ENCODE results near the gene TMOD2. TPM values are rescaled to one million over a fixed set of nuclear protein-coding genes. Genes with fewer than 3 reads are reported as not detected.

TMOD2 gene
- total RNA-seq: 7.8 TPM
- 10 to 100 TPM in 1 of 8 donors, 1 to 10 TPM in 7; 5.3 to 14.0 (median 6.2) TPM for polyA plus RNA-seq (ENCODE audit: insufficient read depth in 1 of 8, insufficient read length in 8 of 8, low replicate concordance in 1 of 8)
- long read RNA-seq, donor 1: 0 reads
- long read RNA-seq, donor 2: 0 reads
- long read RNA-seq, donor 3: 0 reads
- long read RNA-seq, donor 4: 0 reads
- long read RNA-seq, donor 5, full-length matches to known transcripts: 1 of 1 reads
- long read RNA-seq, donor 5, partial matches to known transcripts: 0 of 1 reads
- long read RNA-seq, donor 5, other reads (novel, unspliced or antisense): 0 of 1 reads
- long read RNA-seq, donor 6, full-length matches to known transcripts: 3 of 3 reads
- long read RNA-seq, donor 6, partial matches to known transcripts: 0 of 3 reads
- long read RNA-seq, donor 6, other reads (novel, unspliced or antisense): 0 of 3 reads
- long read RNA-seq, donor 7, full-length matches to known transcripts: 3 of 3 reads
- long read RNA-seq, donor 7, partial matches to known transcripts: 0 of 3 reads
- long read RNA-seq, donor 7, other reads (novel, unspliced or antisense): 0 of 3 reads
- long read RNA-seq, donor 8, full-length matches to known transcripts: 2 of 2 reads
- long read RNA-seq, donor 8, partial matches to known transcripts: 0 of 2 reads
- long read RNA-seq, donor 8, other reads (novel, unspliced or antisense): 0 of 2 reads
- long read RNA-seq, donor 9: 0 reads
- long read RNA-seq, donor 10: 0 reads
- long read RNA-seq, donor 11, full-length matches to known transcripts: 1 of 1 reads
- long read RNA-seq, donor 11, partial matches to known transcripts: 0 of 1 reads
- long read RNA-seq, donor 11, other reads (novel, unspliced or antisense): 0 of 1 reads

- peak; percentile 57 for DNase-seq
- H3K36me3 ChIP-seq (ENCODE audit: control insufficient read depth, insufficient read depth, low read length): no peaks in the 10 kb centered on the region
- peaks cover 12% of the 10 kb centered on the region for H3K4me1 ChIP-seq (ENCODE audit: control insufficient read depth, insufficient read depth, low read length)
- peaks cover 26% of the 10 kb centered on the region for H3K27me3 ChIP-seq (ENCODE audit: control insufficient read depth, insufficient read depth, low read length)
- no peak within 1 kb of the TSS for H3K27ac ChIP-seq (ENCODE audit: low read length)
- WGBS (ENCODE audit: insufficient coverage): 4% methylated on average over 65 of the region's 65 CpGs
- H3K4me3 ChIP-seq (ENCODE audit: low read length): peak within 1 kb of the TSS; percentile 53
- H3K9me3 ChIP-seq (replicated peaks; ENCODE audit: control insufficient read depth, low read depth, low read length): no peaks in the 10 kb centered on the region
Measured at GRCh38 chr15:51750792-51751696, at the start of gene TMOD2. TSS of gene TMOD2 (plus strand) at chr15:51751597. CDS start at chr15:51766442, 14,845 bp downstream.

DNA sequence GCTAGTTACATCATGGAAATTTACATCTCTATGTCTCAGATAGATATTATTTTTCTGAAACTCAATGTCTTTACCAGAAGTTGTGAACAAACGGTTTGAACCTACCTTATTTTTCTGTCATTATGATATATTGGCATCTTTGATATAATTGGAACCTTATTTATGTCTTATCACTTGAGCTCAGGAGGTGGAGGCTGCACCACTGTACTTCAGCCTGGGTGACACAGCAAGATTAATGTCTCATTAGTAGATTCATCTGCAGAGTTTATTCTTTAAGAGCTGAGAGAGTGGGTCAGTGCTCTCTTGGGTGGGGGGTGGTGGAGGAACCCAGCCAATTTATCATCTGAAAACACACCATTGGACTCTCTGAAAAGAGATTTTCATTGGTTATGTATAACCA lies 48.7 kb upstream of the TMOD2 start:
- Histone ChIP-seq H3K27ac (ENCODE audit: low read length) (no peak overlapping the region), H3K4me1 (ENCODE audit: control insufficient read depth, insufficient read depth, low read length) (peaks cover 5% of the 10 kb centered on the region), H3K9me3 (replicated peaks; ENCODE audit: control insufficient read depth, low read depth, low read length) (no peaks in the 10 kb centered on the region), H3K4me3 (ENCODE audit: low read length) (no peak overlapping the region), H3K36me3 (ENCODE audit: control insufficient read depth, insufficient read depth, low read length) (no peaks in the 10 kb centered on the region), H3K27me3 (ENCODE audit: control insufficient read depth, insufficient read depth, low read length) (peaks cover 3% of the 10 kb centered on the region)
- DNase-seq: no peak
- WGBS (ENCODE audit: insufficient coverage): no CpG with 5 or more reads among the region's 1 CpG

DNA sequence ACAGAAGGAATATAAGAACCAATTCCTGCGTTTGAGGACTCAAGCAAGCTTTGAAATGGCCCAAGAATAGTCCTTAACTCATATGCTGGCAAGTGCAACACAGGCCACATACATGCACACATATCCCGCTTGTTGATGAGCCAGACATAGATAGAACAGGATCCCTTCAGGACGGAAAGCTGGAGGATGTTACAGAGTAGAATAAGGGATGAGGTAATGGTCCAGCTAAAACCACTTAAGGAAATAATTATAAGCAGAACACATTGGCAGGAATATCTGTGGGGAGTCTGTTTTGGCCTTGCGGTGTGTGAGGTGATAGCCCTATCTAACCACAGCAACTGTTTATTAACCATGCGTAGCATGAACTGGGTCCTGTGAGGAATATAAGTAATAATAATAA lies 45.1 kb upstream of the TMOD2 start:
- Histone ChIP-seq H3K36me3 (ENCODE audit: control insufficient read depth, insufficient read depth, low read length) (no peaks in the 10 kb centered on the region), H3K27ac (ENCODE audit: low read length) (peak overlapping the region; percentile 84), H3K4me3 (ENCODE audit: low read length) (no peak overlapping the region), H3K9me3 (replicated peaks; ENCODE audit: control insufficient read depth, low read depth, low read length) (no peaks in the 10 kb centered on the region), H3K27me3 (ENCODE audit: control insufficient read depth, insufficient read depth, low read length) (peaks cover 3% of the 10 kb centered on the region), H3K4me1 (ENCODE audit: control insufficient read depth, insufficient read depth, low read length) (peaks cover 5% of the 10 kb centered on the region)
- 67% methylated on average over 1 of the region's 5 CpGs for WGBS (ENCODE audit: insufficient coverage)
- peak; percentile 98 for DNase-seq

GRCh38 chr15:51706926-51707608 lies 44.3 kb upstream of the TMOD2 start:
- WGBS (ENCODE audit: insufficient coverage): no CpG with 5 or more reads among the region's 2 CpGs
- peaks cover 3% of the 10 kb centered on the region for H3K27me3 ChIP-seq (ENCODE audit: control insufficient read depth, insufficient read depth, low read length)
- peak; percentile 46 for DNase-seq
- H3K36me3 ChIP-seq (ENCODE audit: control insufficient read depth, insufficient read depth, low read length): no peaks in the 10 kb centered on the region
- peaks cover 5% of the 10 kb centered on the region for H3K4me1 ChIP-seq (ENCODE audit: control insufficient read depth, insufficient read depth, low read length)
- no peaks in the 10 kb centered on the region for H3K9me3 ChIP-seq (replicated peaks; ENCODE audit: control insufficient read depth, low read depth, low read length)
- H3K4me3 ChIP-seq (ENCODE audit: low read length): no peak overlapping the region
- peak overlapping the region; percentile 84 for H3K27ac ChIP-seq (ENCODE audit: low read length)

- H3K9me3 ChIP-seq (replicated peaks; ENCODE audit: control insufficient read depth, low read depth, low read length): no peaks in the 10 kb centered on the region
- H3K27ac ChIP-seq (ENCODE audit: low read length): peak overlapping the region; percentile 84
- peaks cover 5% of the 10 kb centered on the region for H3K4me1 ChIP-seq (ENCODE audit: control insufficient read depth, insufficient read depth, low read length)
- 20% methylated on average over 3 of the region's 5 CpGs for WGBS (ENCODE audit: insufficient coverage)
- no peaks in the 10 kb centered on the region for H3K27me3 ChIP-seq (ENCODE audit: control insufficient read depth, insufficient read depth, low read length)
- H3K36me3 ChIP-seq (ENCODE audit: control insufficient read depth, insufficient read depth, low read length): no peaks in the 10 kb centered on the region
- DNase-seq: peak; percentile 98
- H3K4me3 ChIP-seq (ENCODE audit: low read length): no peak overlapping the region
Measured at GRCh38 chr15:51708013-51708412, 43.4 kb upstream of the TMOD2 start.

DNA sequence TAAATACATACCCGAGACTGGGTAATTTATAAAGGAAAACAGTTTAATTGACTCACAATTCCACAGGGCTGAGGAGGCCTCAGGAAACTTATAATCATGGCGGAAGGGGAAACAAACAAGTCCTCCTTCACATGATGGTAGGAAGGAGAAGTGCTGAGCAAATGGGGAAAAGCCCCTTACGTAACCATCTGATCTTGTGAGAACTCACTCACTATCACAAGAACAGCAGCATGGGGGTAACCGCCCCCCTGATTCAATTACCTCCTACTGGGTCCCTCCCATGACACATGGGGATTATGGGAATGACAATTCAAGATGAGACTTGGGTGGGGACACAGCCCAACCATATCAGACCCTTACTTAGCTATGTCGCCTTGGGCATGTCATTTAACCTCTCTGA lies 42.4 kb upstream of the TMOD2 start:
- H3K9me3 ChIP-seq (replicated peaks; ENCODE audit: control insufficient read depth, low read depth, low read length): no peaks in the 10 kb centered on the region
- peak overlapping the region; percentile 84 for H3K27ac ChIP-seq (ENCODE audit: low read length)
- H3K4me3 ChIP-seq (ENCODE audit: low read length): no peak overlapping the region
- peaks cover 5% of the 10 kb centered on the region for H3K4me1 ChIP-seq (ENCODE audit: control insufficient read depth, insufficient read depth, low read length)
- H3K36me3 ChIP-seq (ENCODE audit: control insufficient read depth, insufficient read depth, low read length): no peaks in the 10 kb centered on the region
- H3K27me3 ChIP-seq (ENCODE audit: control insufficient read depth, insufficient read depth, low read length): no peaks in the 10 kb centered on the region
- WGBS (ENCODE audit: insufficient coverage): no CpG with 5 or more reads among the region's 5 CpGs
- no peak for DNase-seq

DNA sequence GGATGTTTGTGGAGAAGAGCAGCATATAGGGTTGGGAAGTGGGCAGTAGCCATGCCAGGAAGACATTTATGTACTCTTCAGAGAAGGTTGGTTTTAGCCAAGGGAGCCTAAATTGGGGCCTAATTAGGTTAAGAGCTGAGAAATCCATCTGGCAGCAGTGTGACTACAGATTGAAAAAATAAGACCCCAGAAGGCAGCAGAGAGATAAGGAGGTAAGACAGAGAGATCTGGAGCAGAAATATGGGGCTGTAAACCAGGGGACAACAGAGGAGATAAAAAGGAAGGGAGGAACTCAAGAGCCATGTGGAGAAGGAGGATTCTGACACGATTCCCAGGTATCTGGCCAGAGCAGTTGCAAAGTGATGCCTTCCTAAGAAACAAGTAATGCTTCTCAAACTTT lies 37.2 kb upstream of the TMOD2 start:
- no peak overlapping the region for H3K4me3 ChIP-seq (ENCODE audit: low read length)
- no peaks in the 10 kb centered on the region for H3K36me3 ChIP-seq (ENCODE audit: control insufficient read depth, insufficient read depth, low read length)
- no peaks in the 10 kb centered on the region for H3K27me3 ChIP-seq (ENCODE audit: control insufficient read depth, insufficient read depth, low read length)
- H3K9me3 ChIP-seq (replicated peaks; ENCODE audit: control insufficient read depth, low read depth, low read length): no peaks in the 10 kb centered on the region
- no peak overlapping the region for H3K27ac ChIP-seq (ENCODE audit: low read length)
- no peaks in the 10 kb centered on the region for H3K4me1 ChIP-seq (ENCODE audit: control insufficient read depth, insufficient read depth, low read length)
- no peak for DNase-seq
- 20% methylated on average over 1 of the region's 1 CpG for WGBS (ENCODE audit: insufficient coverage)

DNA sequence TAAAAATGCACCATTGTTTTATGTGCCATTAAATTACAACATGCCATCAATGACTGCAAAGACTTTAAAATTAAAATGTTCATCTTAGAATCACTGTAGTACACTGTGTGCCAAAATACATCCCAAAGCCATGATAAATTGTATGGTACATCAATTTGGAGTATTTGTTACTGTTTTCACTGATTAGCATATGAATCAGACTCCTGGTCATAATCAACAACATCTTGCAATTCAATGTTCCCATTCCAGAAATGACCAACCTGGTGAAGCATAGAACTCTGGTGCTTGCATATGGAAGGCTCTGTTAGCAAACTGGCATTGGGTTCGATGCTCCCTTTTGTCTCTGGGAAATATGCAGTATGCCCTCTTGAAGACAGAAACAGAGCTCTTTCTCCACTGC lies 36.5 kb upstream of the TMOD2 start:
- Histone ChIP-seq H3K9me3 (replicated peaks; ENCODE audit: control insufficient read depth, low read depth, low read length) (no peaks in the 10 kb centered on the region), H3K27me3 (ENCODE audit: control insufficient read depth, insufficient read depth, low read length) (no peaks in the 10 kb centered on the region), H3K4me1 (ENCODE audit: control insufficient read depth, insufficient read depth, low read length) (no peaks in the 10 kb centered on the region), H3K36me3 (ENCODE audit: control insufficient read depth, insufficient read depth, low read length) (no peaks in the 10 kb centered on the region), H3K27ac (ENCODE audit: low read length) (no peak overlapping the region), H3K4me3 (ENCODE audit: low read length) (no peak overlapping the region)
- WGBS (ENCODE audit: insufficient coverage): 100% methylated on average over 1 of the region's 1 CpG
- DNase-seq: no peak

DNA sequence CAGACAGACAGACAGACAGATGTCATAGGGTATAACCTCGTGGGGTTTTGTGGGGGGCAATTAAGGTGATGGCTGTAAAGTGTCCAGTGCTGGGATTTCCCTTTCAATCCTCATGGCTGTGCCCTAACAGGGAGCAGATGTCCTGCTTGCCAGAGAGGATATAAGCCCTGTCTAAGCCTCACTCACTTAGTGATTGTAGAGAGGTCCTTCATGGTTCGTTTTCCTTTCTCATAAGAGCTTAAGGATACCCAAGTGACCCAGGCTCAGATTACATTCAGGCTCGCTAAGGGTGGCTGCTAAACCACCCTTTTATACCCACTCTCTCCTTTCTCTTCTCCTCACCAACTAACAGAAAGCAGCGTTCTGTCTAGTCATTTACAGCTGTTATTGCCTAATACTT lies 33.2 kb upstream of the TMOD2 start:
- no peak for DNase-seq
- no peaks in the 10 kb centered on the region for H3K4me1 ChIP-seq (ENCODE audit: control insufficient read depth, insufficient read depth, low read length)
- H3K9me3 ChIP-seq (replicated peaks; ENCODE audit: control insufficient read depth, low read depth, low read length): no peaks in the 10 kb centered on the region
- H3K4me3 ChIP-seq (ENCODE audit: low read length): no peak overlapping the region
- no peaks in the 10 kb centered on the region for H3K27me3 ChIP-seq (ENCODE audit: control insufficient read depth, insufficient read depth, low read length)
- no peak overlapping the region for H3K27ac ChIP-seq (ENCODE audit: low read length)
- 33% methylated on average over 1 of the region's 4 CpGs for WGBS (ENCODE audit: insufficient coverage)
- H3K36me3 ChIP-seq (ENCODE audit: control insufficient read depth, insufficient read depth, low read length): no peaks in the 10 kb centered on the region
